ENCODE results near the gene MGME1. TPM values are rescaled to one million over a fixed set of nuclear protein-coding genes. Genes with fewer than 3 reads are reported as not detected.

The MGME1 gene
- total RNA-seq, 1 donor from 2014 or later = 25.0 TPM

GRCh38 chr20:17972121-17972520, 3.3 kb downstream of the MGME1 start:
- H3K4me1 Mint-ChIP-seq = peaks cover 53% of the 10 kb centered on the region
- no peaks in the 10 kb centered on the region for H3K9me3 Mint-ChIP-seq
- H3K27ac Mint-ChIP-seq = peak overlapping the region; percentile 99
- DNase-seq (ENCODE audit: low spot score in 2 of 2, unreplicated experiment in 2 of 2) = no peak
- TF ChIP-seq CTCF (IDR thresholded peaks at IDR 0.05; ENCODE audit: unreplicated experiment) = no peak
- H3K4me3 Mint-ChIP-seq = peak overlapping the region; percentile 93
- H3K27me3 Mint-ChIP-seq (ENCODE audit: low read depth) = no peaks in the 10 kb centered on the region
- peaks cover 11% of the 10 kb centered on the region for H3K36me3 Mint-ChIP-seq

- Mint-ChIP-seq H3K9me3 (no peaks in the 10 kb centered on the region), H3K27me3 (ENCODE audit: low read depth) (no peaks in the 10 kb centered on the region), H3K4me1 (peaks cover 32% of the 10 kb centered on the region), H3K4me3 (no peak overlapping the region), H3K36me3 (peaks cover 19% of the 10 kb centered on the region), H3K27ac (no peak overlapping the region)
- no peak for TF ChIP-seq CTCF (IDR thresholded peaks at IDR 0.05; ENCODE audit: unreplicated experiment)
- no peak for DNase-seq (ENCODE audit: low spot score in 2 of 2, unreplicated experiment in 2 of 2)
Observed at GRCh38 chr20:17976305-17976704, 7.5 kb downstream of the MGME1 start.

- H3K4me3 Mint-ChIP-seq = no peak overlapping the region
- no peaks in the 10 kb centered on the region for H3K27me3 Mint-ChIP-seq (ENCODE audit: low read depth)
- DNase-seq (ENCODE audit: low spot score in 2 of 2, unreplicated experiment in 2 of 2) = no peak
- TF ChIP-seq CTCF (IDR thresholded peaks at IDR 0.05; ENCODE audit: unreplicated experiment) = no peak
- H3K27ac Mint-ChIP-seq = no peak overlapping the region
- no peaks in the 10 kb centered on the region for H3K4me1 Mint-ChIP-seq
- H3K9me3 Mint-ChIP-seq = no peaks in the 10 kb centered on the region
- H3K36me3 Mint-ChIP-seq = peaks cover 12% of the 10 kb centered on the region
Observed at GRCh38 chr20:17985388-17986018, 16.7 kb downstream of the MGME1 start.

GRCh38 chr20:17987988-17988387, 19.2 kb downstream of the MGME1 start:
- Mint-ChIP-seq H3K4me3 (no peak overlapping the region), H3K27ac (no peak overlapping the region), H3K9me3 (no peaks in the 10 kb centered on the region), H3K4me1 (no peaks in the 10 kb centered on the region), H3K36me3 (peaks cover 8% of the 10 kb centered on the region), H3K27me3 (ENCODE audit: low read depth) (no peaks in the 10 kb centered on the region)
- no peak for DNase-seq (ENCODE audit: low spot score in 2 of 2, unreplicated experiment in 2 of 2)
- TF ChIP-seq CTCF (IDR thresholded peaks at IDR 0.05; ENCODE audit: unreplicated experiment) = no peak

GRCh38 chr20:17990278-17990972, 21.6 kb downstream of the MGME1 start:
- DNase-seq (ENCODE audit: low spot score in 2 of 2, unreplicated experiment in 2 of 2) = no peak
- H3K4me1 Mint-ChIP-seq = no peaks in the 10 kb centered on the region
- no peak overlapping the region for H3K4me3 Mint-ChIP-seq
- no peaks in the 10 kb centered on the region for H3K27me3 Mint-ChIP-seq (ENCODE audit: low read depth)
- H3K36me3 Mint-ChIP-seq = peaks cover 8% of the 10 kb centered on the region
- TF ChIP-seq CTCF (IDR thresholded peaks at IDR 0.05; ENCODE audit: unreplicated experiment) = no peak
- H3K27ac Mint-ChIP-seq = no peak overlapping the region
- no peaks in the 10 kb centered on the region for H3K9me3 Mint-ChIP-seq

All from mesothelial cell of epicardium (in vitro differentiated cells).